ENCODE results near the gene IRX2.

IRX2 gene

DNA sequence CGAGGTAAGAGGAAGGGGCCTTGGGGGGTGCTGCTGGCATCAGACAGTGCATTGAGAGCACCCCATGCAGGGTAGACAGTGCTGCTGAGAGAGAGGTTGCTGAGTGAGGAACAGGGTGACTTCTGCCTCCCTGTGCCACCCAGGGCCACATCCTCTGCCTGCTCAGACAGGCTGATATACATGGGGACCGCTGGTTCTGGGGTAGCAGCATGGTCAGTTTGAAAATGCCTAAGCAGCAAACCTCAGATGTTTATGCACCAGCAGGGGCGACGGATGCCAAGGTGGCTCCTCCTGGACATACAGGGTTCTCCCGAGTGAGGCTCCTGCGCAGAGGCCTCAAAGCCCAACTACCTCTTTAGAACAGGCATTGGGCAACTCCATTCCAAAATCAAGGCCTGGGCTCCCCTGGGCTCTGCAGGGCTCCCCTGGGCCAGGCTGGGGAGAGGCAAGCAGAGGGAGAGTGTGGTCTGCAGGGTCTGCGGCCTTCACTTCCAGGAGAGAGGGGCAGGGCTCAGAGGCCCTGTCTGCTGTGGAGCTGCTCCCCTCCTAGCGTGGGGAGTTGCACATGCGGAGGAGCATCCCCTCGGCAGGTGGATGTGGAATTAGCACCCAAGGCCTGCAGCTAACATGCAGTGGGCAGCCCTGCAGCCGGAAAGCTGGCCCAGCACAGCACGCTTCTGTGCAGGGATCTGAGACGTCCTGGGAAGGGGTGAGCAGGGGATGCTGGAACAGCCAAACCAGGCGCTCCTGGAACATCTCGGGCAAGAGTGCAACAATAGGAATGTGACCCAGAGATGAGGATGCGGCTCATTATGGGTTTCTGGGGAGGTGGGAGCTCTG, 46.5 kb downstream of the IRX2 start:
- H3K4me1 ChIP-seq (ENCODE audit: low read length): no peaks in the 10 kb centered on the region
- TF ChIP-seq, protein P1, sequence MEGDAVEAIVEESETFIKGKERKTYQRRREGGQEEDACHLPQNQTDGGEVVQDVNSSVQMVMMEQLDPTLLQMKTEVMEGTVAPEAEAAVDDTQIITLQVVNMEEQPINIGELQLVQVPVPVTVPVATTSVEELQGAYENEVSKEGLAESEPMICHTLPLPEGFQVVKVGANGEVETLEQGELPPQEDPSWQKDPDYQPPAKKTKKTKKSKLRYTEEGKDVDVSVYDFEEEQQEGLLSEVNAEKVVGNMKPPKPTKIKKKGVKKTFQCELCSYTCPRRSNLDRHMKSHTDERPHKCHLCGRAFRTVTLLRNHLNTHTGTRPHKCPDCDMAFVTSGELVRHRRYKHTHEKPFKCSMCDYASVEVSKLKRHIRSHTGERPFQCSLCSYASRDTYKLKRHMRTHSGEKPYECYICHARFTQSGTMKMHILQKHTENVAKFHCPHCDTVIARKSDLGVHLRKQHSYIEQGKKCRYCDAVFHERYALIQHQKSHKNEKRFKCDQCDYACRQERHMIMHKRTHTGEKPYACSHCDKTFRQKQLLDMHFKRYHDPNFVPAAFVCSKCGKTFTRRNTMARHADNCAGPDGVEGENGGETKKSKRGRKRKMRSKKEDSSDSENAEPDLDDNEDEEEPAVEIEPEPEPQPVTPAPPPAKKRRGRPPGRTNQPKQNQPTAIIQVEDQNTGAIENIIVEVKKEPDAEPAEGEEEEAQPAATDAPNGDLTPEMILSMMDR (IDR thresholded peaks at IDR 0.05; ENCODE audit: low read depth, low read length): no peak
- TF ChIP-seq EZH2phosphoT487 (IDR thresholded peaks at IDR 0.05; ENCODE audit: low read depth): no peak
- no peak overlapping the region for H3K4me2 ChIP-seq (ENCODE audit: low read length)
- no peaks in the 10 kb centered on the region for H3K9me3 ChIP-seq (ENCODE audit: insufficient read depth, low read length)
- H3K4me3 ChIP-seq (ENCODE audit: low read length): no peak overlapping the region
- no peaks in the 10 kb centered on the region for H3K36me3 ChIP-seq (replicated peaks; ENCODE audit: low read depth, low read length)
- H2AFZ ChIP-seq (ENCODE audit: low read depth, low read length): no peak overlapping the region
- no peaks in the 10 kb centered on the region for H4K20me1 ChIP-seq (ENCODE audit: insufficient read depth, low read length)
- H3K9ac ChIP-seq (ENCODE audit: low read length): no peak overlapping the region
- H3K27ac ChIP-seq (ENCODE audit: low read length): no peak overlapping the region
- no peaks in the 10 kb centered on the region for H3K27me3 ChIP-seq (ENCODE audit: low read depth, low read length)
- no peaks in the 10 kb centered on the region for H3K79me2 ChIP-seq (ENCODE audit: low read length)

GRCh38 chr5:2704111-2704510, 47.4 kb downstream of the IRX2 start:
- Histone ChIP-seq H3K27ac (ENCODE audit: low read length) (no peak overlapping the region), H3K4me1 (ENCODE audit: low read length) (no peaks in the 10 kb centered on the region)

DNA sequence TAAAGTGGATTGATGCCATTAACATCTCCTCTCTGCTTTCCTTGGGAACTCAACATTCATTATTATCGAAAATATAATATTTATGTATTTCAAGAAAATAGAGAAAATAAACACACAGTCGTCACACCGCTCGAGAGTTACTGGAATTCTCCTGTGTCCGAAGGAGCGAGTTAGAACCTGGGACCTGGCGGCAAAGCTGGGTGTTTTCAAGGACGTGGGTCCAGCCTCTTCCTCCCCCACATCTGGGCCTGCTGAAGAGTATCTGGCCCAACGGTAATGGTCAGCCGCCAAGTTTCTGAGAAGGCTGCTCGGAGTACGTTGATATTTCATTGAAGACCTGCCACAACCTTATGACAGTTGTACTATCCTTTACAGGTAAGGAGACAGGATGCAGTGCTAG, 47.9 kb downstream of the IRX2 start:
- Histone ChIP-seq H3K9ac (ENCODE audit: low read length) (no peak overlapping the region), H2AFZ (ENCODE audit: low read depth, low read length) (no peak overlapping the region), H3K4me1 (ENCODE audit: low read length) (no peaks in the 10 kb centered on the region), H3K9me3 (ENCODE audit: insufficient read depth, low read length) (no peaks in the 10 kb centered on the region), H3K27ac (ENCODE audit: low read length) (no peak overlapping the region), H4K20me1 (ENCODE audit: insufficient read depth, low read length) (no peaks in the 10 kb centered on the region), H3K79me2 (ENCODE audit: low read length) (no peaks in the 10 kb centered on the region), H3K4me3 (ENCODE audit: low read length) (no peak overlapping the region), H3K36me3 (replicated peaks; ENCODE audit: low read depth, low read length) (no peaks in the 10 kb centered on the region), H3K27me3 (ENCODE audit: low read depth, low read length) (no peaks in the 10 kb centered on the region), H3K4me2 (ENCODE audit: low read length) (no peak overlapping the region)
- no peak for TF ChIP-seq EZH2phosphoT487 (IDR thresholded peaks at IDR 0.05; ENCODE audit: low read depth)
- TF ChIP-seq, protein P1 (IDR thresholded peaks at IDR 0.05; ENCODE audit: low read depth, low read length): no peak

More at GRCh38 chr5:2704111-2704510, 47.4 kb downstream of the IRX2 start:
- Histone ChIP-seq H4K20me1 (ENCODE audit: insufficient read depth, low read length) (no peaks in the 10 kb centered on the region), H3K4me2 (ENCODE audit: low read length) (no peak overlapping the region), H3K9ac (ENCODE audit: low read length) (no peak overlapping the region), H3K4me3 (ENCODE audit: low read length) (no peak overlapping the region), H2AFZ (ENCODE audit: low read depth, low read length) (no peak overlapping the region), H3K36me3 (replicated peaks; ENCODE audit: low read depth, low read length) (no peaks in the 10 kb centered on the region), H3K9me3 (ENCODE audit: insufficient read depth, low read length) (no peaks in the 10 kb centered on the region), H3K79me2 (ENCODE audit: low read length) (no peaks in the 10 kb centered on the region), H3K27me3 (ENCODE audit: low read depth, low read length) (no peaks in the 10 kb centered on the region)
- no peak for TF ChIP-seq EZH2phosphoT487 (IDR thresholded peaks at IDR 0.05; ENCODE audit: low read depth)

- Histone ChIP-seq H4K20me1 (ENCODE audit: insufficient read depth, low read length) (no peaks in the 10 kb centered on the region), H3K79me2 (ENCODE audit: low read length) (no peaks in the 10 kb centered on the region), H3K4me2 (ENCODE audit: low read length) (no peak overlapping the region), H3K36me3 (replicated peaks; ENCODE audit: low read depth, low read length) (no peaks in the 10 kb centered on the region), H3K4me3 (ENCODE audit: low read length) (no peak overlapping the region), H2AFZ (ENCODE audit: low read depth, low read length) (no peak overlapping the region), H3K27ac (ENCODE audit: low read length) (no peak overlapping the region), H3K27me3 (ENCODE audit: low read depth, low read length) (no peaks in the 10 kb centered on the region), H3K9me3 (ENCODE audit: insufficient read depth, low read length) (no peaks in the 10 kb centered on the region), H3K9ac (ENCODE audit: low read length) (no peak overlapping the region), H3K4me1 (ENCODE audit: low read length) (no peaks in the 10 kb centered on the region)
- no peak for TF ChIP-seq EZH2phosphoT487 (IDR thresholded peaks at IDR 0.05; ENCODE audit: low read depth)
- TF ChIP-seq, protein P1 (IDR thresholded peaks at IDR 0.05; ENCODE audit: low read depth, low read length): no peak
Observed at GRCh38 chr5:2703041-2703440, 48.4 kb downstream of the IRX2 start.

Measured in OCI-LY3 (cell line).